Cardiac septum (tissue), 1 donor: ENCODE measurements around the gene TBPL1. TPM values are rescaled to one million over a fixed set of nuclear protein-coding genes. Genes with fewer than 3 reads are reported as not detected.

Source experiments
- DNase-seq: peaks from one replicate; pipeline ENCODE4 v3.0.0-alpha.2; 2020; ENCODE audit warnings: low spot score
- intact Hi-C: fragments of 100-400 bp; cut with DNase I; formaldehyde crosslinking; loops from one replicate; pipeline ENCODE4 v1.14.0; 2022
- total RNA-seq: library from RNA; stranded (reverse); fragmentation: NEBNext Ultra II Directional; extraction: Animal tissue kit (Norgen Biotek cat#: 25700); gene quantifications from one replicate; pipeline ENCODE4 v1.2.1, GENCODE V29; 2021
- donor health status: DM: no; HTN: no; CAD: no.

TBPL1 gene
- total RNA-seq, 1 donor from 2014 or later: 12.2 TPM

- intact Hi-C loops: no loop called here
Observed at GRCh38 chr6:133997267-133997666, 44.2 kb downstream of the TBPL1 start.

GRCh38 chr6:133999305-133999704 is 46.3 kb downstream of the TBPL1 start:
- DNase-seq: no peak
- intact Hi-C loops: no loop called here

More at GRCh38 chr6:133997267-133997666, 44.2 kb downstream of the TBPL1 start:
- no peak for DNase-seq

GRCh38 chr6:134000443-134000842 is 47.4 kb downstream of the TBPL1 start:
- intact Hi-C loops: no loop called here
- DNase-seq: no peak

- intact Hi-C loops: no loop called here
Observed at GRCh38 chr6:134002821-134003220, 49.8 kb downstream of the TBPL1 start.

GRCh38 chr6:134003542-134003951 is 50.5 kb downstream of the TBPL1 start:
- DNase-seq: no peak
- intact Hi-C loops: no loop called here

More at GRCh38 chr6:134002821-134003220, 49.8 kb downstream of the TBPL1 start:
- no peak for DNase-seq

- DNase-seq: no peak
- intact Hi-C loops: no loop called here
Observed at GRCh38 chr6:134004714-134005113, 51.7 kb downstream of the TBPL1 start.

GRCh38 chr6:134005800-134006199 is 52.8 kb downstream of the TBPL1 start:
- intact Hi-C loops: no loop called here
- no peak for DNase-seq

- intact Hi-C loops: no loop called here
- no peak for DNase-seq
Observed at GRCh38 chr6:134007077-134007476, 54.1 kb downstream of the TBPL1 start.

GRCh38 chr6:134009876-134010275 is 56.9 kb downstream of the TBPL1 start:
- intact Hi-C loops: no loop called here

GRCh38 chr6:134010400-134010799 is 57.4 kb downstream of the TBPL1 start:
- no peak for DNase-seq
- intact Hi-C loops: no loop called here

More at GRCh38 chr6:134009876-134010275, 56.9 kb downstream of the TBPL1 start:
- no peak for DNase-seq

- intact Hi-C loops: no loop called here
- DNase-seq: no peak
Observed at GRCh38 chr6:134010974-134011373, 58.0 kb downstream of the TBPL1 start.

- DNase-seq: no peak
- intact Hi-C loops: no loop called here
Observed at GRCh38 chr6:134014588-134015137, 61.6 kb downstream of the TBPL1 start.

GRCh38 chr6:134015719-134016557 is 62.9 kb downstream of the TBPL1 start:
- intact Hi-C loops: no loop called here

GRCh38 chr6:134016558-134016814 is 63.5 kb downstream of the TBPL1 start:
- intact Hi-C loops: no loop called here
- DNase-seq: no peak

More at GRCh38 chr6:134015719-134016557, 62.9 kb downstream of the TBPL1 start:
- DNase-seq: no peak

- DNase-seq: no peak
- intact Hi-C loops: no loop called here
Observed at GRCh38 chr6:134020071-134020470, 67.0 kb downstream of the TBPL1 start.

- no peak for DNase-seq
- intact Hi-C loops: no loop called here
Observed at GRCh38 chr6:134020543-134020942, 67.5 kb downstream of the TBPL1 start.

- DNase-seq: no peak
- intact Hi-C loops: no loop called here
Observed at GRCh38 chr6:134020968-134021367, 67.9 kb downstream of the TBPL1 start.

GRCh38 chr6:134021396-134022122 is 68.5 kb downstream of the TBPL1 start:
- no peak for DNase-seq
- intact Hi-C loops: no loop called here

- no peak for DNase-seq
- intact Hi-C loops: no loop called here
Observed at GRCh38 chr6:134022650-134023049, 69.6 kb downstream of the TBPL1 start.

- intact Hi-C loops: no loop called here
- DNase-seq: no peak
Observed at GRCh38 chr6:134026597-134026996, 73.6 kb downstream of the TBPL1 start.

- no peak for DNase-seq
Observed at GRCh38 chr6:134028438-134028837, 75.4 kb downstream of the TBPL1 start.

More at GRCh38 chr6:134028438-134028837, 75.4 kb downstream of the TBPL1 start:
- intact Hi-C loops: no loop called here
